ENCODE measurements around the gene SBNO1. TPM values are rescaled to one million over a fixed set of nuclear protein-coding genes. Genes with fewer than 3 reads are reported as not detected.

The SBNO1 gene
- total RNA-seq, 1 experiment from 2014 or later = 23.3 TPM

DNA sequence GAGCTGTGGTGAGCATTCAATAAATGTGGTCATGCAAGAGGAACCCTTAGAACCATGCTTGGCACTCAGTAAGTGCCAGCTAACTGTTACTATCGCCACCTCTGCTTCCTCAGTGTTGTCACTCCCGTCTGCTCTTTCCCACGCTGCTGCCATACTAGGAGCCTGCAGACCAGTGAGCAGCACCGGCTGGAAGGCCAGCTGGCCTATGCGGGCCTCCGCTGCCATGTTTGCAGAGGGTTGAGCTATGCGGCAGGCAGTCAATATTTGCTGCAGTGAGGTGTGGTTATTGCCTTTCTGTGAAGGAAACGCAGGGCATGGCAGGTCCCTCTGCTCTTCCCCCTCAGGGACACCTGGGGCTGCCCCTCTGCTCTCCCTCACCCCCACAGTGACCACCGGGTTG, 32.3 kb upstream of the SBNO1 start:
- no peak for ATAC-seq
- Histone ChIP-seq H3K4me2 (ENCODE audit: low read length) (no peak overlapping the region), H3K9me3 (ENCODE audit: low read length) (no peaks in the 10 kb centered on the region), H3K79me2 (ENCODE audit: low read length) (peaks cover 55% of the 10 kb centered on the region), H3K4me3 (ENCODE audit: low read length) (no peak overlapping the region), H2AFZ (ENCODE audit: low read length) (no peak overlapping the region), H3K27ac (ENCODE audit: low read length) (no peak overlapping the region), H3K9ac (ENCODE audit: low read length) (no peak overlapping the region), H3K4me1 (ENCODE audit: insufficient read depth, low read length) (no peaks in the 10 kb centered on the region), H3K27me3 (ENCODE audit: low read length) (no peaks in the 10 kb centered on the region), H3F3A (ENCODE audit: low read length, unreplicated experiment) (no peaks in the 10 kb centered on the region), H3K9me2 (replicated peaks; ENCODE audit: low read length) (no peaks in the 10 kb centered on the region), H4K20me1 (ENCODE audit: low read length) (peaks cover 5% of the 10 kb centered on the region; the same call in 1 of the 2 replicates), H3K36me3 (ENCODE audit: low read depth, low read length) (peaks cover 48% of the 10 kb centered on the region)
- CTCF ChIA-PET = no interaction called here
- intact Hi-C loops (cut with micrococcal nuclease) = no loop called here
- POLR2A ChIA-PET (ENCODE audit: unreplicated experiment) = interaction anchor here (0.7 kb wide), 1 partner anchor 218 kb away, joined by 8 read pairs; no protein-coding TSS in a partner anchor
- BruUV-seq (replicated peaks) = no TSS peak
- no peak for TF ChIP-seq EZH2 (IDR thresholded peaks at IDR 0.05; ENCODE audit: low read length, unreplicated experiment)
- no peak for TF ChIP-seq EZH2phosphoT487 (IDR thresholded peaks at IDR 0.05; ENCODE audit: borderline replicate concordance, low read length)
- TF ChIP-seq, protein P1, sequence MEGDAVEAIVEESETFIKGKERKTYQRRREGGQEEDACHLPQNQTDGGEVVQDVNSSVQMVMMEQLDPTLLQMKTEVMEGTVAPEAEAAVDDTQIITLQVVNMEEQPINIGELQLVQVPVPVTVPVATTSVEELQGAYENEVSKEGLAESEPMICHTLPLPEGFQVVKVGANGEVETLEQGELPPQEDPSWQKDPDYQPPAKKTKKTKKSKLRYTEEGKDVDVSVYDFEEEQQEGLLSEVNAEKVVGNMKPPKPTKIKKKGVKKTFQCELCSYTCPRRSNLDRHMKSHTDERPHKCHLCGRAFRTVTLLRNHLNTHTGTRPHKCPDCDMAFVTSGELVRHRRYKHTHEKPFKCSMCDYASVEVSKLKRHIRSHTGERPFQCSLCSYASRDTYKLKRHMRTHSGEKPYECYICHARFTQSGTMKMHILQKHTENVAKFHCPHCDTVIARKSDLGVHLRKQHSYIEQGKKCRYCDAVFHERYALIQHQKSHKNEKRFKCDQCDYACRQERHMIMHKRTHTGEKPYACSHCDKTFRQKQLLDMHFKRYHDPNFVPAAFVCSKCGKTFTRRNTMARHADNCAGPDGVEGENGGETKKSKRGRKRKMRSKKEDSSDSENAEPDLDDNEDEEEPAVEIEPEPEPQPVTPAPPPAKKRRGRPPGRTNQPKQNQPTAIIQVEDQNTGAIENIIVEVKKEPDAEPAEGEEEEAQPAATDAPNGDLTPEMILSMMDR (conservative IDR thresholded peaks at IDR 0.05; ENCODE audit: low read depth, low read length) = no peak
- no peak for DNase-seq

DNA sequence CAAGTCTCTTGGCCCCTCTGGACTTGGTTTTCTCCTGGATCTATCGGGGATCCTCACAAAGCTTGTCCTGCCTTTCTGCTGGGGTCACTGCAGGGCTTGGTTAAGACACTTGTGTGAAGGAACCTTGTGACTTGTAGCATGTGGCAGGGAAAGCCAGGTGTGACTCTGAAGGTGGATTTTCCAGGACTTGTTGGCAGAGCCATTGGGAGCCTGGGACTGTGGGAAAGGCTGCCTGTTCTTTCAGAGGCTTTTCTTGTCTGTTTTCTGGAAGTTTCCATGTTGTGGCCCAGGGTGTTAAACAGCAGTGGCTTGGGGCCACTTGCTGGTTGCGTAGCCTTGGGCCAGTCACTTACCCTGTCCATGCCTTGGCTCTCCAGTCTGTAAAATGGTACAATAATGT, 31.9 kb upstream of the SBNO1 start:
- Histone ChIP-seq H4K20me1 (ENCODE audit: low read length) (peaks cover 5% of the 10 kb centered on the region; the same call in 1 of the 2 replicates), H3K27me3 (ENCODE audit: low read length) (no peaks in the 10 kb centered on the region), H3K9ac (ENCODE audit: low read length) (no peak overlapping the region), H3K9me2 (replicated peaks; ENCODE audit: low read length) (no peaks in the 10 kb centered on the region), H3K27ac (ENCODE audit: low read length) (no peak overlapping the region), H3K36me3 (ENCODE audit: low read depth, low read length) (peaks cover 52% of the 10 kb centered on the region), H3K79me2 (ENCODE audit: low read length) (peaks cover 59% of the 10 kb centered on the region), H3K4me2 (ENCODE audit: low read length) (no peak overlapping the region), H3K4me1 (ENCODE audit: insufficient read depth, low read length) (no peaks in the 10 kb centered on the region), H3F3A (ENCODE audit: low read length, unreplicated experiment) (no peaks in the 10 kb centered on the region), H2AFZ (ENCODE audit: low read length) (no peak overlapping the region), H3K4me3 (ENCODE audit: low read length) (no peak overlapping the region), H3K9me3 (ENCODE audit: low read length) (no peaks in the 10 kb centered on the region)
- TF ChIP-seq, protein P1 (conservative IDR thresholded peaks at IDR 0.05; ENCODE audit: low read depth, low read length) = no peak
- no peak for TF ChIP-seq EZH2 (IDR thresholded peaks at IDR 0.05; ENCODE audit: low read length, unreplicated experiment)
- no peak for TF ChIP-seq EZH2phosphoT487 (IDR thresholded peaks at IDR 0.05; ENCODE audit: borderline replicate concordance, low read length)
- ChIA-PET POLR2A (ENCODE audit: unreplicated experiment) (no interaction called here), CTCF (no interaction called here)
- BruUV-seq (replicated peaks) = no TSS peak
- ATAC-seq = no peak
- DNase-seq = no peak
- intact Hi-C loops (cut with micrococcal nuclease) = no loop called here

DNA sequence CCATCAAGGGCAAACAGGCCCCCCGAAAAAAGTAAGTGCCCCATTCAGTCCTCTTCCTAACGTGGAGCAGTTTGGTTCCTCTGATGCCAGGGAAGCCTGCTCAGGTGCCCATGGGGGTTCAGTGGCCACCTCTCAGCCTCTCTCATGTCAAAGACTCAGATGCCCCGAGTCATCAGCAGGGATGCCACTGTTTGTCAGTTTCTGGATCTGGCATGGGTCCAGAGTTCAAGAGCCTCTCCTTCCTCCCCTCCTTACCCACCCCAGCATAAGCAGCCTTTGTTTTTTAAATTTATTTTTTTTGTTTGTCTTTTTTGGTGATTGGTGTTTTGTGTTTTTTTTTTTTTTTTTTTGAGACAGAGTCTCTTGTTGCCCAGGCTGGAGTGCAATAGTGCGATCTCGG, 30.6 kb upstream of the SBNO1 start:
- Histone ChIP-seq H3K9me3 (ENCODE audit: low read length) (no peaks in the 10 kb centered on the region), H3K4me2 (ENCODE audit: low read length) (no peak overlapping the region), H3K27me3 (ENCODE audit: low read length) (no peaks in the 10 kb centered on the region), H4K20me1 (ENCODE audit: low read length) (peaks cover 5% of the 10 kb centered on the region; the same call in 1 of the 2 replicates), H3K79me2 (ENCODE audit: low read length) (peaks cover 69% of the 10 kb centered on the region), H2AFZ (ENCODE audit: low read length) (no peak overlapping the region), H3K9me2 (replicated peaks; ENCODE audit: low read length) (no peaks in the 10 kb centered on the region), H3K4me1 (ENCODE audit: insufficient read depth, low read length) (peaks cover 4% of the 10 kb centered on the region), H3F3A (ENCODE audit: low read length, unreplicated experiment) (no peaks in the 10 kb centered on the region), H3K9ac (ENCODE audit: low read length) (no peak overlapping the region), H3K4me3 (ENCODE audit: low read length) (no peak overlapping the region), H3K27ac (ENCODE audit: low read length) (no peak overlapping the region), H3K36me3 (ENCODE audit: low read depth, low read length) (peaks cover 61% of the 10 kb centered on the region)
- CTCF ChIA-PET = no interaction called here
- POLR2A ChIA-PET (ENCODE audit: unreplicated experiment) = no interaction called here
- no TSS peak for BruUV-seq (replicated peaks)
- ATAC-seq (no peak), DNase-seq (no peak)
- no peak for TF ChIP-seq EZH2 (IDR thresholded peaks at IDR 0.05; ENCODE audit: low read length, unreplicated experiment)
- TF ChIP-seq EZH2phosphoT487 (IDR thresholded peaks at IDR 0.05; ENCODE audit: borderline replicate concordance, low read length) = no peak
- TF ChIP-seq, protein P1 (conservative IDR thresholded peaks at IDR 0.05; ENCODE audit: low read depth, low read length) = no peak
- intact Hi-C loops (cut with micrococcal nuclease) = no loop called here
